Measurements from ENCODE around the gene ANKRD29.

Gene ANKRD29

DNA sequence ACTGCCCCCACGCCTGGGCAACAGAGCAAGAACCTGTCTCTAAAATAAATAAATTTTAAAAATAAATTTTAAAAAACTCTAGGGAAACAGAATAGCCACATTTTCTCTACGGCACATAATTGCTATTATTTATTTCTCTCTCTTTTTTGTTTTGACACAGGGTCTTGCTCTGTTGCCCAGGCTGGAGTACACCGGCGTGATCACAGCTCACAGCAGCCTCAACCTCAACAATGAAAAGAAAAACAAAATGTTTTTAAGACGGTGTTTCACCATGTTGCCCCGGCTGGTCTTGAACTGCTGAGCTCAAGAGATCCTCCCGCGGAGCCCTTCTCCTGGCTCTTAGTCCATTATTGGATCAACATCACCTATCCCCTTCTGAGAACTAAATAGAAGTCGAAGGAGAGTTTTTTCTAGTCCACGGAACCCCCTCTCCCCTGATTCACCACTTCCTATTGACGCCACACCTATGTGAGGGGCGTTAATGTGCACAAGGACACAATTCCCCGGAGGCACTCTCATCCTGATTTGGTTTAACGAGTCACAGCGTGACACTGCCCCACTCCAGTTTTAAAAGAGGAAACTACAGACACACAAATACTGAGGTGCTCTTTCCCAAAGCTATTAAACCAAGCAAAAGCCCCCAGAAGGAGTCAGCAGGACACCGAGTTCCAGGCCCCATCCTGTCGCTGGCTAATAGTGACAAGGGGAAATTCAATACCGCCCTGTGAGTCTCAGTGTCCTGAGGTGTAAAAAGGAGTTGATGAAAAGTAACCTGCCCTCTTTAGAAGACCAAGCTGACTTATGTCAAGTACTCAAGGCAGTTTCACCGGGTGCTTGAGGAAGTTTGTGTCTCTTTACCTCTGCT, 77.5 kb downstream of the ANKRD29 start (continued):
- TF ChIP-seq, protein P1, sequence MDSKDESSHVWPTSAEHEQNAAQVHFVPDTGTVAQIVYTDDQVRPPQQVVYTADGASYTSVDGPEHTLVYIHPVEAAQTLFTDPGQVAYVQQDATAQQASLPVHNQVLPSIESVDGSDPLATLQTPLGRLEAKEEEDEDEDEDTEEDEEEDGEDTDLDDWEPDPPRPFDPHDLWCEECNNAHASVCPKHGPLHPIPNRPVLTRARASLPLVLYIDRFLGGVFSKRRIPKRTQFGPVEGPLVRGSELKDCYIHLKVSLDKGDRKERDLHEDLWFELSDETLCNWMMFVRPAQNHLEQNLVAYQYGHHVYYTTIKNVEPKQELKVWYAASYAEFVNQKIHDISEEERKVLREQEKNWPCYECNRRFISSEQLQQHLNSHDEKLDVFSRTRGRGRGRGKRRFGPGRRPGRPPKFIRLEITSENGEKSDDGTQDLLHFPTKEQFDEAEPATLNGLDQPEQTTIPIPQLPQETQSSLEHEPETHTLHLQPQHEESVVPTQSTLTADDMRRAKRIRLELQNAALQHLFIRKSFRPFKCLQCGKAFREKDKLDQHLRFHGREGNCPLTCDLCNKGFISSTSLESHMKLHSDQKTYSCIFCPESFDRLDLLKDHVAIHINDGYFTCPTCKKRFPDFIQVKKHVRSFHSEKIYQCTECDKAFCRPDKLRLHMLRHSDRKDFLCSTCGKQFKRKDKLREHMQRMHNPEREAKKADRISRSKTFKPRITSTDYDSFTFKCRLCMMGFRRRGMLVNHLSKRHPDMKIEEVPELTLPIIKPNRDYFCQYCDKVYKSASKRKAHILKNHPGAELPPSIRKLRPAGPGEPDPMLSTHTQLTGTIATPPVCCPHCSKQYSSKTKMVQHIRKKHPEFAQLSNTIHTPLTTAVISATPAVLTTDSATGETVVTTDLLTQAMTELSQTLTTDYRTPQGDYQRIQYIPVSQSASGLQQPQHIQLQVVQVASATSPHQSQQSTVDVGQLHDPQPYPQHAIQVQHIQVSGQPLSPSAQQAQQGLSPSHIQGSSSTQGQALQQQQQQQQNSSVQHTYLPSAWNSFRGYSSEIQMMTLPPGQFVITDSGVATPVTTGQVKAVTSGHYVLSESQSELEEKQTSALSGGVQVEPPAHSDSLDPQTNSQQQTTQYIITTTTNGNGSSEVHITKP (tag by site-specific recombination; IDR thresholded peaks at IDR 0.05): peak; percentile 51
- TF ChIP-seq ZXDB (tag by site-specific recombination; IDR thresholded peaks at IDR 0.05) (no peak), ZNF366 (tag by site-specific recombination; conservative IDR thresholded peaks at IDR 0.05) (no peak), ZNF626 (tag by site-specific recombination; IDR thresholded peaks at IDR 0.05) (no peak), ZEB2 (tag by site-specific recombination; IDR thresholded peaks at IDR 0.05) (no peak), SCRT1 (tag by site-specific recombination; IDR thresholded peaks at IDR 0.05; ENCODE audit: borderline replicate concordance) (no peak), SP7 (tag by site-specific recombination; IDR thresholded peaks at IDR 0.05) (peak; percentile 65), KLF7 (tag by site-specific recombination; IDR thresholded peaks at IDR 0.05; ENCODE audit: borderline replicate concordance) (peak; percentile 51; the same call in 1 of the 2 replicates), GLIS2 (tag by site-specific recombination; IDR thresholded peaks at IDR 0.05) (peak; percentile 17; the same call in 1 of the 2 replicates), ZIC2 (tag by site-specific recombination; IDR thresholded peaks at IDR 0.05) (peak; percentile 85), SP3 (tag by site-specific recombination; IDR thresholded peaks at IDR 0.05) (peak; percentile 27; the same call in 1 of the 2 replicates), ZNF302 (tag by site-specific recombination; IDR thresholded peaks at IDR 0.05; ENCODE audit: low read depth) (no peak), IKZF3 (tag by site-specific recombination; IDR thresholded peaks at IDR 0.05) (peak; percentile 85), KLF16 (tag by site-specific recombination; IDR thresholded peaks at IDR 0.05) (peak; percentile 24; the same call in 1 of the 2 replicates), ZNF629 (tag by site-specific recombination; IDR thresholded peaks at IDR 0.05) (peak; percentile 61), ZNF561 (tag by site-specific recombination; IDR thresholded peaks at IDR 0.05; ENCODE audit: borderline replicate concordance) (0 out of 2 replicates have a peak, but pooled peaks have one; percentile 33), GLIS1 (tag by site-specific recombination; IDR thresholded peaks at IDR 0.05) (0 out of 2 replicates have a peak, but pooled peaks have one; percentile 18), ZBTB8A (tag by site-specific recombination; IDR thresholded peaks at IDR 0.05) (peak; percentile 36; the same call in 1 of the 2 replicates), PRDM1 (tag by site-specific recombination; IDR thresholded peaks at IDR 0.05) (peak; percentile 44; the same call in 1 of the 2 replicates), ZNF335 (tag by site-specific recombination; conservative IDR thresholded peaks at IDR 0.05) (peak; percentile 29; the same call in 1 of the 2 replicates), ZNF169 (tag by site-specific recombination; IDR thresholded peaks at IDR 0.05) (no peak), ZNF214 (tag by site-specific recombination; IDR thresholded peaks at IDR 0.05; ENCODE audit: borderline replicate concordance) (no peak)
- TF ChIP-seq, protein P2, sequence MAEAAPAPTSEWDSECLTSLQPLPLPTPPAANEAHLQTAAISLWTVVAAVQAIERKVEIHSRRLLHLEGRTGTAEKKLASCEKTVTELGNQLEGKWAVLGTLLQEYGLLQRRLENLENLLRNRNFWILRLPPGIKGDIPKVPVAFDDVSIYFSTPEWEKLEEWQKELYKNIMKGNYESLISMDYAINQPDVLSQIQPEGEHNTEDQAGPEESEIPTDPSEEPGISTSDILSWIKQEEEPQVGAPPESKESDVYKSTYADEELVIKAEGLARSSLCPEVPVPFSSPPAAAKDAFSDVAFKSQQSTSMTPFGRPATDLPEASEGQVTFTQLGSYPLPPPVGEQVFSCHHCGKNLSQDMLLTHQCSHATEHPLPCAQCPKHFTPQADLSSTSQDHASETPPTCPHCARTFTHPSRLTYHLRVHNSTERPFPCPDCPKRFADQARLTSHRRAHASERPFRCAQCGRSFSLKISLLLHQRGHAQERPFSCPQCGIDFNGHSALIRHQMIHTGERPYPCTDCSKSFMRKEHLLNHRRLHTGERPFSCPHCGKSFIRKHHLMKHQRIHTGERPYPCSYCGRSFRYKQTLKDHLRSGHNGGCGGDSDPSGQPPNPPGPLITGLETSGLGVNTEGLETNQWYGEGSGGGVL (tag by site-specific recombination; IDR thresholded peaks at IDR 0.05): peak; percentile 64
- TF ChIP-seq, protein P3, sequence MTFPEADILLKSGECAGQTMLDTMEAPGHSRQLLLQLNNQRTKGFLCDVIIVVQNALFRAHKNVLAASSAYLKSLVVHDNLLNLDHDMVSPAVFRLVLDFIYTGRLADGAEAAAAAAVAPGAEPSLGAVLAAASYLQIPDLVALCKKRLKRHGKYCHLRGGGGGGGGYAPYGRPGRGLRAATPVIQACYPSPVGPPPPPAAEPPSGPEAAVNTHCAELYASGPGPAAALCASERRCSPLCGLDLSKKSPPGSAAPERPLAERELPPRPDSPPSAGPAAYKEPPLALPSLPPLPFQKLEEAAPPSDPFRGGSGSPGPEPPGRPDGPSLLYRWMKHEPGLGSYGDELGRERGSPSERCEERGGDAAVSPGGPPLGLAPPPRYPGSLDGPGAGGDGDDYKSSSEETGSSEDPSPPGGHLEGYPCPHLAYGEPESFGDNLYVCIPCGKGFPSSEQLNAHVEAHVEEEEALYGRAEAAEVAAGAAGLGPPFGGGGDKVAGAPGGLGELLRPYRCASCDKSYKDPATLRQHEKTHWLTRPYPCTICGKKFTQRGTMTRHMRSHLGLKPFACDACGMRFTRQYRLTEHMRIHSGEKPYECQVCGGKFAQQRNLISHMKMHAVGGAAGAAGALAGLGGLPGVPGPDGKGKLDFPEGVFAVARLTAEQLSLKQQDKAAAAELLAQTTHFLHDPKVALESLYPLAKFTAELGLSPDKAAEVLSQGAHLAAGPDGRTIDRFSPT (tag by site-specific recombination; IDR thresholded peaks at IDR 0.05): no peak
- TF ChIP-seq, protein P4, sequence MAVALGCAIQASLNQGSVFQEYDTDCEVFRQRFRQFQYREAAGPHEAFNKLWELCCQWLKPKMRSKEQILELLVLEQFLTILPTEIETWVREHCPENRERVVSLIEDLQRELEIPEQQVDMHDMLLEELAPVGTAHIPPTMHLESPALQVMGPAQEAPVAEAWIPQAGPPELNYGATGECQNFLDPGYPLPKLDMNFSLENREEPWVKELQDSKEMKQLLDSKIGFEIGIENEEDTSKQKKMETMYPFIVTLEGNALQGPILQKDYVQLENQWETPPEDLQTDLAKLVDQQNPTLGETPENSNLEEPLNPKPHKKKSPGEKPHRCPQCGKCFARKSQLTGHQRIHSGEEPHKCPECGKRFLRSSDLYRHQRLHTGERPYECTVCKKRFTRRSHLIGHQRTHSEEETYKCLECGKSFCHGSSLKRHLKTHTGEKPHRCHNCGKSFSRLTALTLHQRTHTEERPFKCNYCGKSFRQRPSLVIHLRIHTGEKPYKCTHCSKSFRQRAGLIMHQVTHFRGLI (tag by site-specific recombination; IDR thresholded peaks at IDR 0.05): peak; percentile 39; the same call in 1 of the 2 replicates
- TF ChIP-seq, protein P5, sequence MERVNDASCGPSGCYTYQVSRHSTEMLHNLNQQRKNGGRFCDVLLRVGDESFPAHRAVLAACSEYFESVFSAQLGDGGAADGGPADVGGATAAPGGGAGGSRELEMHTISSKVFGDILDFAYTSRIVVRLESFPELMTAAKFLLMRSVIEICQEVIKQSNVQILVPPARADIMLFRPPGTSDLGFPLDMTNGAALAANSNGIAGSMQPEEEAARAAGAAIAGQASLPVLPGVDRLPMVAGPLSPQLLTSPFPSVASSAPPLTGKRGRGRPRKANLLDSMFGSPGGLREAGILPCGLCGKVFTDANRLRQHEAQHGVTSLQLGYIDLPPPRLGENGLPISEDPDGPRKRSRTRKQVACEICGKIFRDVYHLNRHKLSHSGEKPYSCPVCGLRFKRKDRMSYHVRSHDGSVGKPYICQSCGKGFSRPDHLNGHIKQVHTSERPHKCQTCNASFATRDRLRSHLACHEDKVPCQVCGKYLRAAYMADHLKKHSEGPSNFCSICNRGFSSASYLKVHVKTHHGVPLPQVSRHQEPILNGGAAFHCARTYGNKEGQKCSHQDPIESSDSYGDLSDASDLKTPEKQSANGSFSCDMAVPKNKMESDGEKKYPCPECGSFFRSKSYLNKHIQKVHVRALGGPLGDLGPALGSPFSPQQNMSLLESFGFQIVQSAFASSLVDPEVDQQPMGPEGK (tag by site-specific recombination; IDR thresholded peaks at IDR 0.05): peak; percentile 64

Measured in HEK293 (cell line).